Keratinocyte (primary cell): ENCODE measurements around the gene CCDC97. TPM values are rescaled to one million over a fixed set of nuclear protein-coding genes. Genes with fewer than 3 reads are reported as not detected.
A peak's percentile ranks its signal among the peaks of the same experiment; 100 is the strongest.

Experiments used
- DNase-seq: peaks from one replicate; pipeline ENCODE4 v3.0.0-alpha.2; 2011; ENCODE audit warnings: low read depth, missing footprints, low spot score
- FAIRE-seq: peaks from 2 replicates; lab custom pipeline; 2011; peaks lifted over from hg19 to GRCh38; lab: Jason Lieb, UNC
- H2AFZ ChIP-seq: 2 replicates; pipeline ENCODE4 v1.6.0; 2012; ENCODE audit warnings: low read length, control low read depth, inconsistent platforms; ENCODE audit not compliant: control insufficient read depth
- H3K27ac ChIP-seq: 2 replicates; pipeline ENCODE4 v1.5.1; 2011; ENCODE audit warnings: low read length; ENCODE audit not compliant: control insufficient read depth, insufficient read depth
- H3K27me3 ChIP-seq: 3 replicates; pipeline ENCODE4 v1.6.0; 2011; ENCODE audit warnings: low read length; ENCODE audit not compliant: control insufficient read depth, insufficient read depth; ENCODE audit errors: extremely low read depth
- H3K36me3 ChIP-seq, 2 experiments: 2 replicates in 1 of 2; 3 replicates in 1 of 2; pipeline ENCODE4 v1.5.1; 2011; ENCODE audit warnings: low read length in 2 of 2, mild to moderate bottlenecking in 1 of 2; ENCODE audit not compliant: control insufficient read depth in 2 of 2, insufficient read depth in 2 of 2; ENCODE audit errors: extremely low read depth in 1 of 2
- H3K4me1 ChIP-seq: 3 replicates; pipeline ENCODE4 v1.5.1; 2011; ENCODE audit warnings: low read length; ENCODE audit not compliant: control insufficient read depth, insufficient read depth; ENCODE audit errors: extremely low read depth
- H3K4me2 ChIP-seq: 3 replicates; pipeline ENCODE4 v1.6.0; 2011; ENCODE audit warnings: low read depth, low read length; ENCODE audit not compliant: control insufficient read depth, insufficient read depth; ENCODE audit errors: extremely low read depth
- H3K4me3 ChIP-seq, 3 experiments: fragments of 200-600 bp in 1 of 3; sonication (generic) in 1 of 3; 2 replicates in 2 of 3; 3 replicates in 1 of 3; pipeline ENCODE4 v1.5.1; 2011 to 2016; ENCODE audit warnings: low read length in 3 of 3, mild to moderate bottlenecking in 3 of 3, control low read depth in 2 of 3, inconsistent platforms in 1 of 3, low read depth in 1 of 3, mixed read lengths in 1 of 3, mixed run types in 1 of 3, moderate library complexity in 1 of 3; ENCODE audit not compliant: control insufficient read depth in 2 of 3, insufficient read depth in 2 of 3; ENCODE audit errors: extremely low read depth in 1 of 3
- H3K79me2 ChIP-seq: 2 replicates; pipeline ENCODE4 v1.6.0; 2012; ENCODE audit warnings: low read length; ENCODE audit not compliant: control insufficient read depth, insufficient read depth
- H3K9ac ChIP-seq: 3 replicates; pipeline ENCODE4 v1.6.0; 2011; ENCODE audit warnings: low read length; ENCODE audit not compliant: control insufficient read depth, insufficient read depth; ENCODE audit errors: extremely low read depth
- H3K9me1 ChIP-seq: 3 replicates; pipeline ENCODE4 v1.6.0; 2011; ENCODE audit warnings: low read length; ENCODE audit not compliant: control insufficient read depth, insufficient read depth; ENCODE audit errors: extremely low read depth
- H3K9me3 ChIP-seq: 2 replicates; pipeline ENCODE4 v1.5.1; 2012; ENCODE audit warnings: low read depth, low read length; ENCODE audit not compliant: control insufficient read depth
- H4K20me1 ChIP-seq: 3 replicates; pipeline ENCODE4 v1.6.0; 2011; ENCODE audit warnings: low read length; ENCODE audit not compliant: control insufficient read depth, insufficient read depth; ENCODE audit errors: extremely low read depth
- EZH2 ChIP-seq: IDR thresholded peaks from one replicate; pipeline ENCODE4 v1.6.1; 2012; ENCODE audit warnings: inconsistent platforms, mild to moderate bottlenecking, low read length, moderate library complexity
- dilution Hi-C: fragments of 300-500 bp; cut with MboI; formaldehyde crosslinking; loops from one replicate; pipeline ENCODE4 v1.7.0; 2020; ENCODE audit warnings: low sequenced_read_pairs; ENCODE audit not compliant: extremely low pct_ligation_motif_present
- polyA plus RNA-seq, 5 experiments: library from polyadenylated mRNA; depleted of rRNA in 3 of 5; stranded (reverse) in 3 of 5; stranded (forward) in 1 of 5; unstranded in 1 of 5; fragments of >200 nt; gene quantifications; 1 replicate in 1 of 5; 2 replicates in 3 of 5; 3 replicates in 1 of 5; pipeline versions ENCODE4 v1.2.1 to v1.2.3, GENCODE V29; 2011 to 2012; ENCODE audit warnings: missing spikeins in 2 of 5, low read depth in 1 of 5, low replicate concordance in 1 of 5
- TF ChIP-seq, protein P1 (sequence below), 3 experiments: IDR thresholded peaks in 1 of 3; conservative IDR thresholded peaks in 1 of 3; optimal IDR thresholded peaks in 1 of 3; 2 replicates in 2 of 3; 3 replicates in 1 of 3; pipeline versions ENCODE3 to v1.5.1; 2011; ENCODE audit warnings: low read length in 3 of 3, mild to moderate bottlenecking in 3 of 3, moderate library complexity in 2 of 3, control low read depth in 1 of 3, inconsistent platforms in 1 of 3; ENCODE audit not compliant: insufficient read depth in 2 of 3; ENCODE audit errors: extremely low read depth in 1 of 3

Gene CCDC97
- polyA plus RNA-seq, 1 donor (not counting 4 experiments of a cell fraction or from before 2014, with no cell fraction given) = 6.8 TPM

- Histone ChIP-seq H3K9me3 (no peaks in the 10 kb centered on the region), H4K20me1 (peaks cover 3% of the 10 kb centered on the region), H2AFZ (no peak overlapping the region), H3K9ac (peak overlapping the region; percentile 24), H3K9me1 (no peaks in the 10 kb centered on the region), H3K79me2 (peaks cover 2% of the 10 kb centered on the region), H3K36me3 (peaks cover 21 to 28% of the 10 kb centered on the region in 2 experiments), H3K4me2 (no peak overlapping the region), H3K4me1 (peaks cover 16% of the 10 kb centered on the region), H3K27ac (peak overlapping the region; percentile 51), H3K4me3 (no peak overlapping the region), H3K27me3 (no peaks in the 10 kb centered on the region)
- no peak for TF ChIP-seq EZH2
- TF ChIP-seq, protein P1, sequence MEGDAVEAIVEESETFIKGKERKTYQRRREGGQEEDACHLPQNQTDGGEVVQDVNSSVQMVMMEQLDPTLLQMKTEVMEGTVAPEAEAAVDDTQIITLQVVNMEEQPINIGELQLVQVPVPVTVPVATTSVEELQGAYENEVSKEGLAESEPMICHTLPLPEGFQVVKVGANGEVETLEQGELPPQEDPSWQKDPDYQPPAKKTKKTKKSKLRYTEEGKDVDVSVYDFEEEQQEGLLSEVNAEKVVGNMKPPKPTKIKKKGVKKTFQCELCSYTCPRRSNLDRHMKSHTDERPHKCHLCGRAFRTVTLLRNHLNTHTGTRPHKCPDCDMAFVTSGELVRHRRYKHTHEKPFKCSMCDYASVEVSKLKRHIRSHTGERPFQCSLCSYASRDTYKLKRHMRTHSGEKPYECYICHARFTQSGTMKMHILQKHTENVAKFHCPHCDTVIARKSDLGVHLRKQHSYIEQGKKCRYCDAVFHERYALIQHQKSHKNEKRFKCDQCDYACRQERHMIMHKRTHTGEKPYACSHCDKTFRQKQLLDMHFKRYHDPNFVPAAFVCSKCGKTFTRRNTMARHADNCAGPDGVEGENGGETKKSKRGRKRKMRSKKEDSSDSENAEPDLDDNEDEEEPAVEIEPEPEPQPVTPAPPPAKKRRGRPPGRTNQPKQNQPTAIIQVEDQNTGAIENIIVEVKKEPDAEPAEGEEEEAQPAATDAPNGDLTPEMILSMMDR (optimal IDR thresholded peaks at IDR 0.05 in 1 of 3, IDR thresholded peaks at IDR 0.05 in 1 of 3, conservative IDR thresholded peaks at IDR 0.05 in 1 of 3; ENCODE audit: extremely low read depth in 1 of 3, insufficient read depth in 2 of 3, low read length in 3 of 3) = no peak
- FAIRE-seq (no peak), DNase-seq (no peak)
- dilution Hi-C loops = no loop called here
These were observed 13.1 kb downstream of the CCDC97 start for GRCh38 chr19:41323023-41323422.

DNA sequence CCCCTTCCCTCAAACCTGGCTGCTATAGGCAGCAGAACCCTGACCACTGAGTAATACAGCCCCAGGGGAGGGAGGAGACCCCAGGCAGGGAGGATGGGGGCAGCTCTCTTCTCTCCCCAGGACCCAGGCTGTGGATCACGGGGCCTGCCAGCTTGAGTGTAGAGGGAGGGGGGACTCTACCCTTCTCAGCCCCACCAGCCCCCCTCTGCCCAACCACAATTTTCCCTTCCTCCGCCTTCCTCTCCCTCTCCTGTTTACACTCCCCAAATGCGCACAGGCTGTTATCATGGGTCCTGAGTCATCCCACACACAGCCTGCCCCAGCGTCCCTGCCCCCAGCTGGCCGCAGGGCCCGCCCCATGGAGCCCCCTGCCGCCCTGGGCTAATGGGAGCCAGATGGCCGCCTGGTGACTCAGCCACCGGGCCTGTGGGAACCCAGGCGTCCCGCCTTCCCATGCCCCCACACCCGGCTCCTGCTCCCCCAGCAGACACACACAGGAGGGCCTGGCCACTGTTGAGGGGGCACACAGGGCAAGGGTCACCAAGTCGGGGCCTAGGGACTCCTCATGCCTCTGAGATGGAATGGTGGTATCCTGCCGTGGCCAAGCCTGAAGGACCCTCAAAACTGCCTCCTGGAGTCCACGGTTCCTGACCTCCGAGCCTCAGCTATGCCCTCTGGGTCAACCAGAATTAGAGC lies 13.6 kb downstream of the CCDC97 start:
- dilution Hi-C loops = no loop called here
- H2AFZ ChIP-seq = no peak overlapping the region
- H3K4me1 ChIP-seq = peaks cover 21% of the 10 kb centered on the region
- H3K9me3 ChIP-seq = no peaks in the 10 kb centered on the region
- H3K36me3 ChIP-seq = peaks cover 19 to 23% of the 10 kb centered on the region in 2 experiments
- peak overlapping the region; percentile 51 for H3K27ac ChIP-seq
- DNase-seq (no peak), FAIRE-seq (no peak)
- peaks cover 3% of the 10 kb centered on the region for H4K20me1 ChIP-seq
- H3K79me2 ChIP-seq = peaks cover 2% of the 10 kb centered on the region
- TF ChIP-seq EZH2 = no peak
- TF ChIP-seq, protein P1 (optimal IDR thresholded peaks at IDR 0.05 in 1 of 3, IDR thresholded peaks at IDR 0.05 in 1 of 3, conservative IDR thresholded peaks at IDR 0.05 in 1 of 3; ENCODE audit: extremely low read depth in 1 of 3, insufficient read depth in 2 of 3, low read length in 3 of 3) = no peak
- H3K27me3 ChIP-seq = no peaks in the 10 kb centered on the region
- no peak overlapping the region for H3K4me3 ChIP-seq
- no peaks in the 10 kb centered on the region for H3K9me1 ChIP-seq
- peak overlapping the region; percentile 24 for H3K9ac ChIP-seq
- no peak overlapping the region for H3K4me2 ChIP-seq
